Measurements from ENCODE around the gene KRT23.

KRT23 gene

GRCh38 chr17:40909351-40909750 lies 28.1 kb downstream of the KRT23 start (continued):
- TF ChIP-seq HIC1 (tag by site-specific recombination; IDR thresholded peaks at IDR 0.05) (no peak), PRDM1 (tag by site-specific recombination; IDR thresholded peaks at IDR 0.05) (peak; percentile 57), ZBTB10 (tag by site-specific recombination; IDR thresholded peaks at IDR 0.05) (no peak), CTCF (tag by site-specific recombination; IDR thresholded peaks at IDR 0.05) (peak; percentile 45; the same call in 1 of the 2 replicates), ZBTB11 (tag by site-specific recombination; conservative IDR thresholded peaks at IDR 0.05; ENCODE audit: low read depth) (0 out of 2 replicates have a peak, but pooled peaks have one; percentile 15), ZNF660 (tag by site-specific recombination; IDR thresholded peaks at IDR 0.05) (peak; percentile 69), BCL6B (tag by site-specific recombination; IDR thresholded peaks at IDR 0.05) (no peak), ZNF148 (tag by site-specific recombination; IDR thresholded peaks at IDR 0.05; ENCODE audit: borderline replicate concordance) (no peak), ZNF175 (tag by site-specific recombination; IDR thresholded peaks at IDR 0.05) (no peak), SP7 (tag by site-specific recombination; IDR thresholded peaks at IDR 0.05) (0 out of 2 replicates have a peak, but pooled peaks have one; percentile 56), ZNF24 (tag by site-specific recombination; IDR thresholded peaks at IDR 0.05) (peak; percentile 78; the same call in 1 of the 2 replicates), KLF10 (tag by site-specific recombination; IDR thresholded peaks at IDR 0.05) (peak; percentile 48; the same call in 1 of the 2 replicates)

Measured in HEK293 (cell line).